Neuronal stem cell (in vitro differentiated cells): ENCODE data around the gene CAVIN3.

Source experiments
- DNase-seq: peaks from one replicate; pipeline ENCODE4 v3.0.0-alpha.2; 2013; ENCODE audit warnings: low spot score
- H2AFZ ChIP-seq: one replicate; pipeline ENCODE4 v1.6.1; 2013; ENCODE audit warnings: mild to moderate bottlenecking, low read length, inconsistent platforms
- H2AK5ac ChIP-seq: 2 replicates; pipeline ENCODE4 v1.6.1; 2013; ENCODE audit warnings: low read depth, mild to moderate bottlenecking, inconsistent platforms, low read length, moderate library complexity, mixed read lengths
- H2BK120ac ChIP-seq: 2 replicates; pipeline ENCODE4 v1.6.1; 2013; ENCODE audit warnings: low read depth, mild to moderate bottlenecking, inconsistent platforms, low read length, moderate library complexity, mixed read lengths
- H2BK12ac ChIP-seq: one replicate; pipeline ENCODE4 v1.6.1; 2013; ENCODE audit warnings: low read length, inconsistent platforms
- H2BK15ac ChIP-seq: 2 replicates; pipeline ENCODE4 v1.6.1; 2013; ENCODE audit warnings: mild to moderate bottlenecking, low read length, inconsistent platforms, mixed read lengths
- H2BK5ac ChIP-seq: one replicate; pipeline ENCODE4 v1.6.1; 2013; ENCODE audit warnings: inconsistent platforms, mild to moderate bottlenecking, low read length, moderate library complexity
- H3K14ac ChIP-seq: one replicate; pipeline ENCODE4 v1.6.1; 2013; ENCODE audit warnings: low read length, inconsistent platforms
- H3K18ac ChIP-seq: 2 replicates; pipeline ENCODE4 v1.6.1; 2013; ENCODE audit warnings: low read length, inconsistent platforms
- H3K23ac ChIP-seq: 2 replicates; pipeline ENCODE4 v1.6.1; 2013; ENCODE audit warnings: low read depth, mild to moderate bottlenecking, mixed read lengths, low read length, inconsistent platforms; ENCODE audit not compliant: poor library complexity
- H3K27ac ChIP-seq: replicated peaks from 3 replicates; pipeline ENCODE4 v1.5.1; 2013; ENCODE audit warnings: low read length, inconsistent platforms
- H3K27me3 ChIP-seq, 3 experiments: 2 replicates each; pipeline ENCODE4 v1.6.1; 2013; ENCODE audit warnings: low read length in 3 of 3, mild to moderate bottlenecking in 2 of 3, inconsistent platforms in 1 of 3, low read depth in 1 of 3, mixed read lengths in 1 of 3, moderate library complexity in 1 of 3; ENCODE audit not compliant: control insufficient read depth in 3 of 3, insufficient read depth in 3 of 3
- H3K36me3 ChIP-seq, 2 donors: replicated peaks in 1 of 2; 2 replicates each; pipeline ENCODE4 v1.6.1; 2013; ENCODE audit warnings: low read length in 2 of 2; ENCODE audit not compliant: control insufficient read depth in 2 of 2, insufficient read depth in 2 of 2
- H3K4ac ChIP-seq: 2 replicates; pipeline ENCODE4 v1.6.1; 2013; ENCODE audit warnings: inconsistent platforms, mild to moderate bottlenecking, low read length, moderate library complexity
- H3K4me1 ChIP-seq, 2 donors: 1 replicate in 1 of 2; 2 replicates in 1 of 2; pipeline ENCODE4 v1.6.1; 2013; ENCODE audit warnings: low read length in 2 of 2, low read depth in 1 of 2; ENCODE audit not compliant: control insufficient read depth in 2 of 2, insufficient read depth in 1 of 2
- H3K4me2 ChIP-seq: one replicate; pipeline ENCODE4 v1.6.1; 2013; ENCODE audit warnings: mild to moderate bottlenecking, low read length, inconsistent platforms; ENCODE audit not compliant: insufficient read depth, poor library complexity, severe bottlenecking
- H3K4me3 ChIP-seq, 2 donors: 2 replicates each; pipeline ENCODE4 v1.5.1; 2013; ENCODE audit warnings: low read length in 2 of 2, mild to moderate bottlenecking in 2 of 2, inconsistent platforms in 1 of 2, moderate library complexity in 1 of 2
- H3K79me1 ChIP-seq: one replicate; pipeline ENCODE4 v1.6.1; 2013; ENCODE audit warnings: low read depth, mild to moderate bottlenecking, inconsistent platforms, low read length, moderate library complexity
- H3K9ac ChIP-seq: one replicate; pipeline ENCODE4 v1.6.1; 2013; ENCODE audit warnings: mild to moderate bottlenecking, low read depth, low read length, inconsistent platforms; ENCODE audit not compliant: poor library complexity
- H3K9me3 ChIP-seq, 2 donors: replicated peaks in 1 of 2; 2 replicates each; pipeline versions ENCODE3 to v1.6.1; 2013; ENCODE audit warnings: low read length in 2 of 2, mild to moderate bottlenecking in 2 of 2, inconsistent platforms in 1 of 2, low read depth in 1 of 2, mixed read lengths in 1 of 2, moderate library complexity in 1 of 2; ENCODE audit not compliant: control insufficient read depth in 2 of 2, insufficient read depth in 1 of 2
- H4K8ac ChIP-seq: one replicate; pipeline ENCODE4 v1.6.1; 2013; ENCODE audit warnings: low read depth, mild to moderate bottlenecking, inconsistent platforms, low read length, moderate library complexity
- H4K91ac ChIP-seq: one replicate; pipeline ENCODE4 v1.6.1; 2013; ENCODE audit warnings: low read length, low read depth, mild to moderate bottlenecking, inconsistent platforms; ENCODE audit not compliant: poor library complexity
- WGBS, 2 donors: extraction: QIAGEN DNeasy Blood & Tissue Kit; methylation state at CpG; one replicate each; pipeline ENCODE4 v1.1.7; 2013; ENCODE audit warnings: missing lambda C conversion rate in 2 of 2, mixed read lengths in 1 of 2; ENCODE audit not compliant: insufficient read length in 2 of 2, insufficient replicate concordance in 1 of 2; ENCODE audit errors: extremely low coverage in 2 of 2; 5-methylcytosine and 5-hydroxymethylcytosine counted together

CAVIN3 gene

DNA sequence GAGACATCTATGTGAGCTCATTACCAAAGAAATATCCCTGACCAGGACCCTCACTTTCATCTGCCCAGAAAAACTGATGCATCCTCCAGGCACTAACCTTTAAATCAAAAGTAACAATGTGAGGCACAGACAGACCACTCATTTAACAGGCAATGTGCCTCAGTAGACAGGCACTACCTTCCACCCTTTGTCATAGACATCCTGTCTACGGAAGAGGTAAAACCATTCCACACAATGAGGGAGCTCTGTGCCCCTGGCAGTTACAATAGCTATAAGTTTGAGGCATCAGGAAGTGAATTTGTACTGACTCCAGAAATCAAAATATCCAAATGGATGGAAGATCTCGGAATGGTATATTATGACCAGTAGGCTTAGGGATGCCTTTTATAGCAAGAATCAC lies 6.7 kb upstream of the CAVIN3 start:
- no peak overlapping the region for H3K4me3 ChIP-seq
- no peak overlapping the region for H4K8ac ChIP-seq
- no peak overlapping the region for H3K9ac ChIP-seq
- H3K4me2 ChIP-seq = no peak overlapping the region
- H2BK5ac ChIP-seq = no peak overlapping the region
- WGBS, 2 donors = no CpG with 5 or more reads among the region's 2 CpGs
- no peak overlapping the region for H3K14ac ChIP-seq
- H3K23ac ChIP-seq = no peak overlapping the region
- H3K36me3 ChIP-seq = no peaks in the 10 kb centered on the region
- H3K79me1 ChIP-seq = no peaks in the 10 kb centered on the region
- no peak overlapping the region for H2BK12ac ChIP-seq
- H2BK15ac ChIP-seq = no peak overlapping the region
- DNase-seq = no peak
- H3K27ac ChIP-seq = no peak overlapping the region
- H4K91ac ChIP-seq = no peak overlapping the region
- peaks cover 0 to 6% (median 0%) of the 10 kb centered on the region in 3 experiments for H3K27me3 ChIP-seq
- no peaks in the 10 kb centered on the region for H3K9me3 ChIP-seq
- peaks cover 0 to 5% of the 10 kb centered on the region in 2 donors for H3K4me1 ChIP-seq
- H3K18ac ChIP-seq = no peak overlapping the region
- H2AK5ac ChIP-seq = no peak overlapping the region
- no peak overlapping the region for H2BK120ac ChIP-seq
- H2AFZ ChIP-seq = no peak overlapping the region
- H3K4ac ChIP-seq = no peak overlapping the region

DNA sequence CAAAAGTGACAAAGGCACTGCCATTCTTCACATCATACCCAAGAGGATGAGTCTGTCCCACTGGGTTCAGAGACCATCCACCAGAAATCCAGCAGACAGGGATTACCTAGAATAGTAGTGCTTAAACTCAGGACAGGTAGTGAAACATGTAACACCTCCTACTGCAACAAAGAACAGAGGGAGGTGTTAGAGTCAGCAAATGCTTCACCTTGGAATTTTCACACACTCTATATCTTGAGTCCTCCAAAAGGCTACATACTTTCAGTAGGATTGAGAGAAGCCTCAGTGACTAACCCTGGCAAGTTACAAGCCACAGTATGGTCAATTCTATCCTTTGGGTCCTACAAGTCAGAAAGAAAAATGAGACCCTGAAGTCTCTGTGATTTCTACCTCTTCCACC lies 6.0 kb upstream of the CAVIN3 start:
- H3K4me1 ChIP-seq = peaks cover 0 to 9% of the 10 kb centered on the region in 2 donors
- H3K79me1 ChIP-seq = no peaks in the 10 kb centered on the region
- no peak overlapping the region for H3K23ac ChIP-seq
- H2BK120ac ChIP-seq = no peak overlapping the region
- H4K91ac ChIP-seq = no peak overlapping the region
- H3K4me2 ChIP-seq = no peak overlapping the region
- no peak overlapping the region for H2BK15ac ChIP-seq
- no peak overlapping the region for H3K9ac ChIP-seq
- H3K36me3 ChIP-seq = no peaks in the 10 kb centered on the region
- peaks cover 0 to 6% (median 0%) of the 10 kb centered on the region in 3 experiments for H3K27me3 ChIP-seq
- DNase-seq = no peak
- no peak overlapping the region for H3K4me3 ChIP-seq
- no peak overlapping the region for H3K27ac ChIP-seq
- no peak overlapping the region for H2AK5ac ChIP-seq
- H3K18ac ChIP-seq = no peak overlapping the region
- H3K4ac ChIP-seq = no peak overlapping the region
- no peak overlapping the region for H4K8ac ChIP-seq
- no peak overlapping the region for H3K14ac ChIP-seq
- H2BK5ac ChIP-seq = no peak overlapping the region
- H2BK12ac ChIP-seq = no peak overlapping the region
- no peaks in the 10 kb centered on the region for H3K9me3 ChIP-seq
- H2AFZ ChIP-seq = no peak overlapping the region

DNA sequence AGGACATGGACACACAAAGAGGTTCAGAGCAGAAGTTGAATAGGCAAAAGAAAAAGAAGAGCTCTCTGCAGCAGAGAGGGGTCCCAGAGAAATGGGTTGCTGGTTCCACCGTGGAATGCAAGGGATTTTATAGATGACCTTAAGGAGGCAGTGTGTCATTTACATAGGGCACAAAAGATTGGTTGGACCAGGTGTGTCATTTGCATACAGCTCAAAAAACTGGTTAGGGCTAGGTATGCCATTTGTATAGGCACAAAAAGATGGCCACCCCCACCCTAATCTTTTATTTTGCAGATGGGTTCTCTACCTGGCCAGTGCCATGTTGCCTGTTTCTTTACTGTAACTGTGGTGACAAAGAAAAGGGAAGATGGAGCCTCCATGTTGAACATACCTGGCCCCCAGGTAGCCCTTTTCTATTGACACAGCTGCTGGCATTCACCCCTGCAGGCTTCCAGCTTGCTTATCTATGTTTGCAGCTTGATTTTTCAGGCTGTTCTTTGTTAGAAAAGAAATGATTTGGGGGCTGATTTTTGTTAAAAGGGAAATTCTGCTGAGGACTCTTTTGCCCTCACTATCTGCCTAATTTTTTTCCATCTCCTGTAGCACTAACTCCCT lies 3.1 kb upstream of the CAVIN3 start:
- H3K9ac ChIP-seq = no peak overlapping the region
- H3K79me1 ChIP-seq = no peaks in the 10 kb centered on the region

DNA sequence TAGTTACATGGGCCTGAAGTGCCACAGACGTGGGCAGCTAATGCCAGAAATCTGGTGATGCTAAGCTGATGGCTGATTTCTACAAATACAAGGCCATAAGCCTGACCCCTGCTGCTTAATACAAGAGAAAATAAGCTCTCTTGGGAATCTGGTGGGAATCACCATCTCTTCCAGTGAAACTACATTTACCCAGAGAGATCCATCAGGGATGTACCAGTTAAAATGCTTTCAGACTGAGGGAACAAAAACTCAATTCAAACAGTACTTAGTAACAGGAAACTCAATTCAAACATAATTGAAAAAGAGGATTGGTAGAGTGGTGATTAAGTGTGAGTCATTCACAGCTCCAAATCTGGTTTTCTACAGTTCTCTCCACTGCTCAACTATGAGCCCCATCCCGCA lies 1.7 kb upstream of the CAVIN3 start:
- Histone ChIP-seq H2AFZ (no peak overlapping the region), H2AK5ac (no peak overlapping the region), H4K91ac (no peak overlapping the region), H3K23ac (no peak overlapping the region), H3K4ac (no peak overlapping the region), H2BK5ac (no peak overlapping the region), H3K36me3 (no peaks in the 10 kb centered on the region), H2BK12ac (no peak overlapping the region), H3K14ac (no peak overlapping the region), H3K18ac (peak overlapping the region; percentile 24), H3K27ac (peak overlapping the region; percentile 96), H3K79me1 (no peaks in the 10 kb centered on the region), H3K9ac (no peak overlapping the region), H3K9me3 (no peaks in the 10 kb centered on the region), H3K4me3 (no peak overlapping the region), H2BK120ac (no peak overlapping the region), H3K27me3 (peaks cover 0 to 31% (median 1%) of the 10 kb centered on the region in 3 experiments), H3K4me2 (no peak overlapping the region), H4K8ac (no peak overlapping the region), H3K4me1 (peaks cover 0 to 30% of the 10 kb centered on the region in 2 donors), H2BK15ac (no peak overlapping the region)
- peak; percentile 27 for DNase-seq
- no CpG with 5 or more reads among the region's 2 CpGs for WGBS, 2 donors

More for the DNA sequence above, 3.1 kb upstream of the CAVIN3 start:
- Histone ChIP-seq H3K27ac (no peak overlapping the region), H2BK5ac (no peak overlapping the region), H3K4me3 (no peak overlapping the region), H3K4me2 (no peak overlapping the region), H3K14ac (no peak overlapping the region), H4K91ac (no peak overlapping the region), H3K23ac (no peak overlapping the region), H2AK5ac (no peak overlapping the region), H2BK120ac (no peak overlapping the region), H3K4ac (no peak overlapping the region), H3K4me1 (peaks cover 0 to 29% of the 10 kb centered on the region in 2 donors), H3K36me3 (no peaks in the 10 kb centered on the region), H4K8ac (no peak overlapping the region), H3K9me3 (no peaks in the 10 kb centered on the region), H2BK12ac (no peak overlapping the region), H3K27me3 (peaks cover 0 to 21% (median 1%) of the 10 kb centered on the region in 3 experiments), H3K18ac (no peak overlapping the region), H2AFZ (no peak overlapping the region), H2BK15ac (no peak overlapping the region)
- no CpG with 5 or more reads among the region's 1 CpG for WGBS, 2 donors
- no peak for DNase-seq
